Omental fat pad (tissue), 4 donors: ENCODE results near the gene MNT. TPM values are rescaled to one million over a fixed set of nuclear protein-coding genes. Genes with fewer than 3 reads are reported as not detected.

ENCODE experiments used
- ATAC-seq: fragments of 150-250 bp; one replicate; pipeline ENCODE4 v1.9.1; 2016; ENCODE audit warnings: mild to moderate bottlenecking, moderate library complexity; ENCODE audit not compliant: low FRiP score
- DNase-seq: peaks from one replicate; pipeline ENCODE4 v3.0.0-alpha.2; 2019; ENCODE audit warnings: low spot score
- CTCF ChIP-seq, 3 donors: fragments of 450-650 bp; IDR thresholded peaks; one replicate each; pipeline ENCODE4 v1.5.1; 2016 to 2017; ENCODE audit warnings: antibody characterized with exemption in 3 of 3, mild to moderate bottlenecking in 3 of 3, moderate library complexity in 2 of 3
- total RNA-seq, 4 donors: library from RNA; depleted of rRNA; stranded (reverse); fragments of >200 nt; gene quantifications; one replicate each; pipeline ENCODE4 v1.1.0, GENCODE V29; 2016

The MNT gene
- total RNA-seq, 4 donors from 2014 or later: 11.9 to 23.2 (median 18.5) TPM

GRCh38 chr17:2385240-2386210 lies 15.3 kb downstream of the MNT start:
- no peak for ATAC-seq
- no peak for TF ChIP-seq CTCF (IDR thresholded peaks at IDR 0.05)
- DNase-seq: no peak

GRCh38 chr17:2384439-2385127 lies 16.3 kb downstream of the MNT start:
- no peak for TF ChIP-seq CTCF (IDR thresholded peaks at IDR 0.05)
- DNase-seq (no peak), ATAC-seq (no peak)

GRCh38 chr17:2383628-2384167 lies 17.2 kb downstream of the MNT start:
- no peak for TF ChIP-seq CTCF (IDR thresholded peaks at IDR 0.05)
- DNase-seq (no peak), ATAC-seq (no peak)

GRCh38 chr17:2380950-2381649 lies 19.8 kb downstream of the MNT start:
- no peak for DNase-seq
- ATAC-seq: no peak
- TF ChIP-seq CTCF (IDR thresholded peaks at IDR 0.05): no peak

- no peak for TF ChIP-seq CTCF (IDR thresholded peaks at IDR 0.05)
- ATAC-seq (no peak), DNase-seq (no peak)
Observed at GRCh38 chr17:2380226-2380922, 20.5 kb downstream of the MNT start.

- ATAC-seq (no peak), DNase-seq (no peak)
- TF ChIP-seq CTCF (IDR thresholded peaks at IDR 0.05): no peak
Observed at GRCh38 chr17:2379489-2380225, 21.2 kb downstream of the MNT start.
